SK-N-MC (cell line): ENCODE measurements around the gene GYS1.

Experiments
- DNase-seq: peaks from one replicate; pipeline ENCODE4 v3.0.0-alpha.2; 2011; ENCODE audit warnings: low read depth, low spot score
- H3K27ac ChIP-seq: fragments of 200-600 bp; sonication (generic); 2 replicates; pipeline ENCODE4 v1.5.1; 2016; ENCODE audit warnings: mixed run types
- H3K36me3 ChIP-seq: fragments of 200-600 bp; sonication (generic); 2 replicates; pipeline ENCODE4 v1.6.1; 2017; ENCODE audit warnings: antibody characterized with exemption, low read length, mixed read lengths; ENCODE audit not compliant: insufficient read depth
- H3K4me3 ChIP-seq: fragments of 200-600 bp; sonication (generic); 2 replicates; pipeline ENCODE4 v1.5.1; 2016
- H3K9ac ChIP-seq: fragments of 200-600 bp; sonication (generic); 2 replicates; pipeline ENCODE4 v1.8.0; 2017; ENCODE audit warnings: mixed run types, mixed read lengths; ENCODE audit not compliant: insufficient read length
- H3K9me3 ChIP-seq: fragments of 200-600 bp; sonication (generic); 2 replicates; pipeline ENCODE4 v1.6.1; 2017; ENCODE audit warnings: low read depth, mild to moderate bottlenecking, antibody characterized with exemption, low read length, moderate library complexity, mixed read lengths
- EZH2 ChIP-seq: fragments of 200-600 bp; sonication (generic); IDR thresholded peaks from one replicate; pipeline ENCODE4 v1.6.1; 2017; ENCODE audit warnings: antibody characterized with exemption
- FOXP2 ChIP-seq: optimal IDR thresholded peaks from 2 replicates; pipeline ENCODE3; 2011; ENCODE audit warnings: mild to moderate bottlenecking, moderate library complexity; ENCODE audit not compliant: insufficient read depth; ENCODE audit errors: extremely low read length, control extremely low read depth
- POLR2AphosphoS5 ChIP-seq: IDR thresholded peaks from 2 replicates; pipeline ENCODE4 v1.6.1; 2012; ENCODE audit warnings: mild to moderate bottlenecking, low read depth, low read length, borderline replicate concordance

The GYS1 gene

GRCh38 chr19:49004964-49005614, 12.0 kb upstream of the GYS1 start:
- Histone ChIP-seq H3K27ac (no peak overlapping the region), H3K9ac (no peak overlapping the region), H3K4me3 (no peak overlapping the region), H3K36me3 (peaks cover 57% of the 10 kb centered on the region), H3K9me3 (no peaks in the 10 kb centered on the region)
- DNase-seq: no peak
- TF ChIP-seq FOXP2 (no peak), POLR2AphosphoS5 (no peak), EZH2 (no peak)

- Histone ChIP-seq H3K9ac (no peak overlapping the region), H3K36me3 (peaks cover 54% of the 10 kb centered on the region), H3K9me3 (no peaks in the 10 kb centered on the region), H3K4me3 (no peak overlapping the region), H3K27ac (no peak overlapping the region)
- no peak for DNase-seq
- no peak for TF ChIP-seq FOXP2
- no peak for TF ChIP-seq EZH2
- no peak for TF ChIP-seq POLR2AphosphoS5
Measured at GRCh38 chr19:49004133-49004532, 11.0 kb upstream of the GYS1 start.

- Histone ChIP-seq H3K36me3 (peaks cover 28% of the 10 kb centered on the region), H3K9me3 (no peaks in the 10 kb centered on the region), H3K4me3 (no peak overlapping the region), H3K9ac (no peak overlapping the region), H3K27ac (no peak overlapping the region)
- DNase-seq: no peak
- TF ChIP-seq POLR2AphosphoS5 (no peak), EZH2 (no peak), FOXP2 (no peak)
Measured at GRCh38 chr19:48999481-49000325, 6.6 kb upstream of the GYS1 start.

- H3K4me3 ChIP-seq: no peak overlapping the region
- DNase-seq: no peak
- no peak overlapping the region for H3K9ac ChIP-seq
- no peak overlapping the region for H3K27ac ChIP-seq
- H3K36me3 ChIP-seq: peaks cover 15% of the 10 kb centered on the region
- no peak for TF ChIP-seq FOXP2
- no peak for TF ChIP-seq POLR2AphosphoS5
- TF ChIP-seq EZH2: no peak
- no peaks in the 10 kb centered on the region for H3K9me3 ChIP-seq
Measured at GRCh38 chr19:48997972-48998371, 4.9 kb upstream of the GYS1 start.

DNA sequence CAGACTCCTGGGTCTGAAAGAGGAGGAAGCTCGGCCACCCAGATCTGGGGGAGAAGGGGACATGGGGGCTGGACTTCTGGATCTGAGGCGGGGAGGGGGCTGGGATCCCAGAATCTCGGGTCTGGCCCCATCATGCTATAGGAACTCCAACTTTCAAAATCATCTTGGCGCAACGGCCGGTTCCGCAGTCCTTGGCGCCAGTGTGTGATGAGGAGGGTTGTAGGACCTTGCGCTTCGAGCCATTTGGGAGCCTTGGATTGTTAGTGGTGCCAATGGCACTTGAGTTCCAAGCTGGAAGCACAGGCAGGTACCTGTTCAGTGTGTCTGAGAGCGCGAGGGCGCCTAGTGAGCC, 902 bp upstream of the GYS1 start:
- Histone ChIP-seq H3K4me3 (peak overlapping the region; percentile 95), H3K9me3 (no peaks in the 10 kb centered on the region), H3K27ac (peak overlapping the region; percentile 85), H3K9ac (peak overlapping the region; percentile 89), H3K36me3 (no peaks in the 10 kb centered on the region; the same call in 1 of the 2 replicates)
- no peak for DNase-seq
- TF ChIP-seq EZH2 (no peak), FOXP2 (peak; percentile 8), POLR2AphosphoS5 (no peak)

DNA sequence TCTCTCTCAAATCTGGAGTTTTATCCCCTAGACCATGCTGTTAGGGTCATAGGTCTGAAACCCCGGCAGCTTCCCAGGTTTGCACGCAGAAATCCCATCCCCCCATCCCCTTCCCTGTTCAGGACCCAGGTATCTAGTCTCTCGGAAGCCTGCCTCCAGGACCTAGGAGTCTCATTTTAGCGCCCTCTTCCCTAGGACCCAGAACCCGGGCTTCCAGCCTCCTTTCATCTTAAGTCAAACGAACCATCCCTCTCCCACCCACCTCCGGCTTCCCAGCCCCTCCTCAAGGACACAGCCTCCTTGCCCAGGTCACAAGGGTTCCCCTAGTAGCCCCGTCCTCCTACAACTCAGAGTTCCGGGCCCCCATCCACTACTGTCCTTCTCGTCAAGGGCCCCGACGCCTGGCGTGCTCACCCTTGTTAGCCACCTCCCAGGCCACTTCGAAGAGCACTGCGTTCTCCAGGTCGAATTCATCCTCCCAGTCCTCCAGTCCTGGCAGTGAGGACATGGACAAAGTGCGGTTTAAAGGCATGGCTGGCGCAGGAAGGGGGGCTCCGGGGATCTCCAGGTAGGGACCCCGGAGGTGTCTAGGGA, 431 bp downstream of the GYS1 start:
- no peak for DNase-seq
- peak overlapping the region; percentile 78 for H3K27ac ChIP-seq
- H3K9ac ChIP-seq: peak overlapping the region; percentile 90
- H3K9me3 ChIP-seq: no peaks in the 10 kb centered on the region
- peaks cover 10% of the 10 kb centered on the region; the same call in 1 of the 2 replicates for H3K36me3 ChIP-seq
- TF ChIP-seq EZH2 (no peak), FOXP2 (no peak), POLR2AphosphoS5 (no peak)
- peak overlapping the region; percentile 95 for H3K4me3 ChIP-seq

- Histone ChIP-seq H3K27ac (peak overlapping the region; percentile 78), H3K36me3 (peaks cover 10% of the 10 kb centered on the region; the same call in 1 of the 2 replicates), H3K9me3 (no peaks in the 10 kb centered on the region), H3K9ac (peak overlapping the region; percentile 90), H3K4me3 (peak overlapping the region; percentile 95)
- TF ChIP-seq POLR2AphosphoS5 (peak; percentile 54; the same call in 1 of the 2 replicates), EZH2 (no peak)
- no peak for DNase-seq
Measured at GRCh38 chr19:48991873-48992580, 1.1 kb downstream of the GYS1 start.

GRCh38 chr19:48991011-48991609, 2.0 kb downstream of the GYS1 start:
- Histone ChIP-seq H3K9me3 (no peaks in the 10 kb centered on the region), H3K9ac (no peak overlapping the region), H3K36me3 (peaks cover 10% of the 10 kb centered on the region; the same call in 1 of the 2 replicates), H3K27ac (no peak overlapping the region), H3K4me3 (no peak overlapping the region)
- DNase-seq: no peak
- TF ChIP-seq FOXP2 (no peak), EZH2 (no peak), POLR2AphosphoS5 (no peak)
